Tibial artery (tissue), 4 donors: Measurements from ENCODE around the gene C17orf75.

Experiments used
- DNase-seq, 2 donors: peaks; one replicate each; pipeline ENCODE4 v3.0.0-alpha.2; 2019
- H3K27ac ChIP-seq, 2 donors: fragments of 200-600 bp; sonication (generic) in 1 of 2; 1 replicate in 1 of 2; 2 replicates in 1 of 2; pipeline ENCODE4 v1.5.1; 2018 to 2019; ENCODE audit warnings: mild to moderate bottlenecking in 1 of 2
- H3K27me3 ChIP-seq, 2 donors: fragments of 200-600 bp; sonication (generic) in 1 of 2; one replicate each; pipeline versions ENCODE4 v1.5.1 to v1.6.0; 2016 to 2019
- H3K36me3 ChIP-seq, 3 donors: fragments of 200-600 bp; sonication (generic) in 2 of 3; one replicate each; pipeline ENCODE4 v1.5.1; 2016 to 2019; ENCODE audit warnings: mild to moderate bottlenecking in 2 of 3
- H3K4me1 ChIP-seq, 4 donors: fragments of 200-600 bp; sonication (generic) in 2 of 4; 1 replicate in 3 of 4; 2 replicates in 1 of 4; pipeline ENCODE4 v1.5.1; 2016 to 2019
- H3K4me3 ChIP-seq, 2 donors: fragments of 200-600 bp; sonication (generic) in 1 of 2; 1 replicate in 1 of 2; 2 replicates in 1 of 2; pipeline ENCODE4 v1.5.1; 2018 to 2019; ENCODE audit warnings: mild to moderate bottlenecking in 2 of 2
- H3K9me3 ChIP-seq, 3 donors: fragments of 200-600 bp; sonication (generic) in 1 of 3; one replicate each; pipeline ENCODE4 v1.5.1; 2016 to 2019
- CTCF ChIP-seq, 2 experiments: fragments of 200-600 bp in 1 of 2; fragments of 450-650 bp in 1 of 2; IDR thresholded peaks; one replicate each; pipeline ENCODE4 v1.5.1; 2017 to 2019; ENCODE audit warnings: antibody characterized with exemption in 2 of 2, mild to moderate bottlenecking in 1 of 2, moderate library complexity in 1 of 2
- intact Hi-C: fragments of 100-400 bp; cut with DNase I; formaldehyde crosslinking; loops from one replicate; pipeline ENCODE4 v1.15.0; 2023; ENCODE audit warnings: low total_unique reads

C17orf75 gene

GRCh38 chr17:32297424-32297823 is 44.5 kb downstream of the C17orf75 start:
- intact Hi-C loops: no loop called here
- H3K27me3 ChIP-seq: no peaks in the 10 kb centered on the region

GRCh38 chr17:32292094-32292493 is 49.9 kb downstream of the C17orf75 start:
- H3K9me3 ChIP-seq: no peaks in the 10 kb centered on the region
- no peak for DNase-seq
- TF ChIP-seq CTCF (IDR thresholded peaks at IDR 0.05): no peak

More at GRCh38 chr17:32297424-32297823, 44.5 kb downstream of the C17orf75 start:
- Histone ChIP-seq H3K36me3 (no peaks in the 10 kb centered on the region), H3K27ac (no peak overlapping the region), H3K4me1 (no peaks in the 10 kb centered on the region), H3K9me3 (no peaks in the 10 kb centered on the region), H3K4me3 (no peak overlapping the region)
- DNase-seq: no peak
- TF ChIP-seq CTCF (IDR thresholded peaks at IDR 0.05): no peak

GRCh38 chr17:32289471-32290070 is 52.4 kb downstream of the C17orf75 start:
- Histone ChIP-seq H3K9me3 (no peaks in the 10 kb centered on the region), H3K4me3 (no peak overlapping the region), H3K27me3 (peaks cover 0 to 13% of the 10 kb centered on the region in 2 donors), H3K4me1 (no peaks in the 10 kb centered on the region), H3K27ac (no peak overlapping the region), H3K36me3 (no peaks in the 10 kb centered on the region)
- intact Hi-C loops: no loop called here
- no peak for TF ChIP-seq CTCF (IDR thresholded peaks at IDR 0.05)
- no peak for DNase-seq

More at GRCh38 chr17:32292094-32292493, 49.9 kb downstream of the C17orf75 start:
- intact Hi-C loops: no loop called here
- Histone ChIP-seq H3K4me1 (no peaks in the 10 kb centered on the region), H3K27ac (no peak overlapping the region), H3K36me3 (no peaks in the 10 kb centered on the region), H3K4me3 (no peak overlapping the region), H3K27me3 (no peaks in the 10 kb centered on the region)

- TF ChIP-seq CTCF (IDR thresholded peaks at IDR 0.05): no peak
- H3K27me3 ChIP-seq: peaks cover 0 to 22% of the 10 kb centered on the region in 2 donors
- DNase-seq: no peak
- no peaks in the 10 kb centered on the region for H3K36me3 ChIP-seq
- no peak overlapping the region for H3K4me3 ChIP-seq
- intact Hi-C loops: no loop called here
- H3K9me3 ChIP-seq: no peaks in the 10 kb centered on the region
- H3K27ac ChIP-seq: no peak overlapping the region
- no peaks in the 10 kb centered on the region for H3K4me1 ChIP-seq
These were observed 53.4 kb downstream of the C17orf75 start for GRCh38 chr17:32288615-32289014.

- Histone ChIP-seq H3K27me3 (peaks cover 0 to 22% of the 10 kb centered on the region in 2 donors), H3K4me1 (no peaks in the 10 kb centered on the region), H3K9me3 (no peaks in the 10 kb centered on the region), H3K36me3 (no peaks in the 10 kb centered on the region), H3K4me3 (no peak overlapping the region), H3K27ac (no peak overlapping the region)
- no peak for TF ChIP-seq CTCF (IDR thresholded peaks at IDR 0.05)
- intact Hi-C loops: no loop called here
- DNase-seq: no peak
These were observed 54.0 kb downstream of the C17orf75 start for GRCh38 chr17:32287804-32288511.
